ENCODE data around the gene GATA5. TPM values are rescaled to one million over a fixed set of nuclear protein-coding genes. Genes with fewer than 3 reads are reported as not detected.

GATA5 gene
- total RNA-seq, 1 donor from 2014 or later, result not detected

DNA sequence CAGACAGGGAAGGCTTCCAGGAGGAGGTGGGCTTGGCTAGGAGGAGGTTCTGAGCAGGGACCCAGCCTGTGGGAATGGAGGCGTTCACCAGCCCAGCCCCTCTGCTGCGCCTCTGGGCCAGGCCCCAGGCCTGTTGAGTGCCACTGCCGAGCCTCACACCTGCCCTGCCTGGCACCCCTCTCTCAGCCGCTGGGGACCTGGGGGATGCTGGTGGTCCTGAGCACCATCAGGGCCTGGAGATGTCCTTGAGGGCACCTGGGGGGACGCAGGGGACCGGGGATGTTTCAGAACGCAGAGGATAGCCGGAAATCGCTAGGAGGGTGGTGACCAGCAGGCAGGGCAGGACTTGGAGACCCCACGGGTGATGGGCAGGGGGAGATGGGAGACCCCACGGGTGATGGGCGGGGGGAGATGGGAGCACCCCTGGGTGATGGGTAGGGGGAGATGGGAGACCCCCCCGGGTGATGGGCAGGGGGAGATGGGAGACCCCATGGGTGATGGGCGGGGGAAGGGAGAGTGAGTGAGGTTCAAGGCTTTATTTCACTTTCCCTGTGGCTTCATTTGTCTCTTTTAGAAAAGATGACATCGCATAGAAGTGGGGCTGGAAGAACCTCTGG is 12.7 kb downstream of the GATA5 start:
- Histone ChIP-seq H4K20me1 (ENCODE audit: insufficient read depth, low read length) (no peaks in the 10 kb centered on the region), H3K27ac (ENCODE audit: low read depth, low read length) (no peak overlapping the region), H3K4me1 (ENCODE audit: insufficient read depth, low read length) (no peaks in the 10 kb centered on the region), H3K4me3 (ENCODE audit: insufficient read depth, low read depth, low read length) (no peak overlapping the region), H3K36me3 (ENCODE audit: insufficient read depth, low read length) (no peaks in the 10 kb centered on the region), H3K27me3 (ENCODE audit: insufficient read depth, low read length) (peaks cover 3% of the 10 kb centered on the region), H3K9me3 (ENCODE audit: insufficient read depth, low read depth, low read length) (no peaks in the 10 kb centered on the region), H3K4me2 (ENCODE audit: low read length) (no peak overlapping the region), H2AFZ (ENCODE audit: low read depth, low read length) (no peak overlapping the region), H3K79me2 (ENCODE audit: insufficient read depth, low read length) (no peaks in the 10 kb centered on the region), H3K9ac (ENCODE audit: low read length) (no peak overlapping the region)
- Mint-ChIP-seq H3K9me3 (ENCODE audit: unreplicated experiment) (no peaks in the 10 kb centered on the region), H3K27me3 (ENCODE audit: low read depth, unreplicated experiment) (peaks cover 20% of the 10 kb centered on the region), H3K4me1 (ENCODE audit: low read depth, unreplicated experiment) (no peaks in the 10 kb centered on the region), H3K36me3 (ENCODE audit: low read depth, unreplicated experiment) (no peaks in the 10 kb centered on the region), H3K27ac (ENCODE audit: unreplicated experiment) (no peak overlapping the region), H3K4me3 (ENCODE audit: unreplicated experiment) (no peak overlapping the region)
- no peak for TF ChIP-seq EZH2 (IDR thresholded peaks at IDR 0.05; ENCODE audit: insufficient read depth, low read length)
- TF ChIP-seq, protein P1, sequence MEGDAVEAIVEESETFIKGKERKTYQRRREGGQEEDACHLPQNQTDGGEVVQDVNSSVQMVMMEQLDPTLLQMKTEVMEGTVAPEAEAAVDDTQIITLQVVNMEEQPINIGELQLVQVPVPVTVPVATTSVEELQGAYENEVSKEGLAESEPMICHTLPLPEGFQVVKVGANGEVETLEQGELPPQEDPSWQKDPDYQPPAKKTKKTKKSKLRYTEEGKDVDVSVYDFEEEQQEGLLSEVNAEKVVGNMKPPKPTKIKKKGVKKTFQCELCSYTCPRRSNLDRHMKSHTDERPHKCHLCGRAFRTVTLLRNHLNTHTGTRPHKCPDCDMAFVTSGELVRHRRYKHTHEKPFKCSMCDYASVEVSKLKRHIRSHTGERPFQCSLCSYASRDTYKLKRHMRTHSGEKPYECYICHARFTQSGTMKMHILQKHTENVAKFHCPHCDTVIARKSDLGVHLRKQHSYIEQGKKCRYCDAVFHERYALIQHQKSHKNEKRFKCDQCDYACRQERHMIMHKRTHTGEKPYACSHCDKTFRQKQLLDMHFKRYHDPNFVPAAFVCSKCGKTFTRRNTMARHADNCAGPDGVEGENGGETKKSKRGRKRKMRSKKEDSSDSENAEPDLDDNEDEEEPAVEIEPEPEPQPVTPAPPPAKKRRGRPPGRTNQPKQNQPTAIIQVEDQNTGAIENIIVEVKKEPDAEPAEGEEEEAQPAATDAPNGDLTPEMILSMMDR (IDR thresholded peaks at IDR 0.05; ENCODE audit: insufficient read depth, low read depth, low read length), result no peak
- FAIRE-seq, result no peak
- no peak for DNase-seq (ENCODE audit: low read depth)

- Mint-ChIP-seq H3K27me3 (ENCODE audit: low read depth, unreplicated experiment) (peaks cover 19% of the 10 kb centered on the region), H3K4me3 (ENCODE audit: unreplicated experiment) (no peak overlapping the region), H3K27ac (ENCODE audit: unreplicated experiment) (no peak overlapping the region), H3K4me1 (ENCODE audit: low read depth, unreplicated experiment) (no peaks in the 10 kb centered on the region), H3K36me3 (ENCODE audit: low read depth, unreplicated experiment) (no peaks in the 10 kb centered on the region), H3K9me3 (ENCODE audit: unreplicated experiment) (no peaks in the 10 kb centered on the region)
- H3K27me3 ChIP-seq (ENCODE audit: insufficient read depth, low read length), result peaks cover 2% of the 10 kb centered on the region
- H3K9me3 ChIP-seq (ENCODE audit: insufficient read depth, low read depth, low read length), result no peaks in the 10 kb centered on the region
- no peak for TF ChIP-seq EZH2 (IDR thresholded peaks at IDR 0.05; ENCODE audit: insufficient read depth, low read length)
- TF ChIP-seq, protein P1 (IDR thresholded peaks at IDR 0.05; ENCODE audit: insufficient read depth, low read depth, low read length), result no peak
- no peaks in the 10 kb centered on the region for H4K20me1 ChIP-seq (ENCODE audit: insufficient read depth, low read length)
- FAIRE-seq (no peak), DNase-seq (ENCODE audit: low read depth) (no peak)
- no peak overlapping the region for H3K27ac ChIP-seq (ENCODE audit: low read depth, low read length)
- no peak overlapping the region for H3K9ac ChIP-seq (ENCODE audit: low read length)
- no peaks in the 10 kb centered on the region for H3K79me2 ChIP-seq (ENCODE audit: insufficient read depth, low read length)
- H3K4me3 ChIP-seq (ENCODE audit: insufficient read depth, low read depth, low read length), result no peak overlapping the region
- no peaks in the 10 kb centered on the region for H3K36me3 ChIP-seq (ENCODE audit: insufficient read depth, low read length)
- no peaks in the 10 kb centered on the region for H3K4me1 ChIP-seq (ENCODE audit: insufficient read depth, low read length)
- no peak overlapping the region for H2AFZ ChIP-seq (ENCODE audit: low read depth, low read length)
- H3K4me2 ChIP-seq (ENCODE audit: low read length), result no peak overlapping the region
Observed at GRCh38 chr20:62461834-62462233, 14.0 kb downstream of the GATA5 start.

DNA sequence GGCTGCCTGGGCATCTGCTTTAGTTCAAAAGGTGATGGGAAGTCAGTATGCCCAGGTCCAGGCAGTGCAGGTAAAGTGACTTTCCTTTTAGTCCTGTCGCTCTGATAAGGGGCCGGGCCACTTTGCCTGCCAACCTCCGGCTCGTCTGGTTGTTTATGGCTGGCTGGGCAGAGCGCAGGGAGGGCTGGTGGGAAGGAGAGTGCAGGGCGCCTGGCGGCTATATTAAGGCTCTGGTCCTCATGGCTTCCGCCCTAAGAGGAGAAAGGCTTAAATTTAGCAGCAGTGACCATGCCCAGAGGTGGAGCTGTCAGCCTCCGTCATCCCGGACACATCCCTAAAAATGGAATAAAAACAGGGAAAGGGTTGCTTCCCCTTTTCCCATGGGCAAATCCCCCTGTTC is 14.6 kb downstream of the GATA5 start:
- H3K4me3 ChIP-seq (ENCODE audit: insufficient read depth, low read depth, low read length), result no peak overlapping the region
- H3K27me3 Mint-ChIP-seq (ENCODE audit: low read depth, unreplicated experiment), result peaks cover 21% of the 10 kb centered on the region

More for the DNA sequence above, 14.6 kb downstream of the GATA5 start:
- Histone ChIP-seq H3K4me2 (ENCODE audit: low read length) (no peak overlapping the region), H3K9ac (ENCODE audit: low read length) (no peak overlapping the region), H3K9me3 (ENCODE audit: insufficient read depth, low read depth, low read length) (no peaks in the 10 kb centered on the region), H3K36me3 (ENCODE audit: insufficient read depth, low read length) (no peaks in the 10 kb centered on the region), H4K20me1 (ENCODE audit: insufficient read depth, low read length) (no peaks in the 10 kb centered on the region), H3K4me1 (ENCODE audit: insufficient read depth, low read length) (no peaks in the 10 kb centered on the region), H3K27ac (ENCODE audit: low read depth, low read length) (no peak overlapping the region), H3K27me3 (ENCODE audit: insufficient read depth, low read length) (peaks cover 2% of the 10 kb centered on the region), H3K79me2 (ENCODE audit: insufficient read depth, low read length) (no peaks in the 10 kb centered on the region), H2AFZ (ENCODE audit: low read depth, low read length) (no peak overlapping the region)
- no peak overlapping the region for H3K27ac Mint-ChIP-seq (ENCODE audit: unreplicated experiment)
- FAIRE-seq (no peak), DNase-seq (ENCODE audit: low read depth) (no peak)
- no peaks in the 10 kb centered on the region for H3K9me3 Mint-ChIP-seq (ENCODE audit: unreplicated experiment)
- H3K4me1 Mint-ChIP-seq (ENCODE audit: low read depth, unreplicated experiment), result no peaks in the 10 kb centered on the region
- TF ChIP-seq, protein P1 (IDR thresholded peaks at IDR 0.05; ENCODE audit: insufficient read depth, low read depth, low read length), result no peak
- H3K36me3 Mint-ChIP-seq (ENCODE audit: low read depth, unreplicated experiment), result no peaks in the 10 kb centered on the region
- H3K4me3 Mint-ChIP-seq (ENCODE audit: unreplicated experiment), result no peak overlapping the region
